CD4-positive, alpha-beta T cell treated with Interleukin-17A for 1 hour (primary cell): Measurements from ENCODE around the gene KNTC1.
"Not testable (repeated sequence)": the region's sequence is repeated elsewhere in the genome, so short reads cannot be mapped to it uniquely, and the experiment has no call there.

Experiments used
- DNase-seq: peaks from one replicate; pipeline ENCODE4 v3.0.0-alpha.2; 2020

Gene KNTC1

GRCh38 chr12:122506393-122506938 lies 20.6 kb upstream of the KNTC1 start:
- DNase-seq = no peak

- no peak for DNase-seq
Observed at GRCh38 chr12:122508163-122508562, 18.9 kb upstream of the KNTC1 start.

GRCh38 chr12:122513028-122513427 lies 14.0 kb upstream of the KNTC1 start:
- not testable (repeated sequence) for DNase-seq

- DNase-seq = no peak
Observed at GRCh38 chr12:122513660-122514059, 13.4 kb upstream of the KNTC1 start.

GRCh38 chr12:122515275-122515674 lies 11.8 kb upstream of the KNTC1 start:
- DNase-seq = no peak

GRCh38 chr12:122516544-122517361 lies 10.3 kb upstream of the KNTC1 start:
- no peak for DNase-seq

GRCh38 chr12:122517877-122518276 lies 9.2 kb upstream of the KNTC1 start:
- DNase-seq = no peak

GRCh38 chr12:122518908-122519307 lies 8.1 kb upstream of the KNTC1 start:
- no peak for DNase-seq

- no peak for DNase-seq
Observed at GRCh38 chr12:122519418-122519817, 7.6 kb upstream of the KNTC1 start.

GRCh38 chr12:122520676-122521075 lies 6.4 kb upstream of the KNTC1 start:
- no peak for DNase-seq

- DNase-seq = no peak
Observed at GRCh38 chr12:122523280-122523679, 3.8 kb upstream of the KNTC1 start.

- DNase-seq = no peak
Observed at GRCh38 chr12:122523846-122524718, 3.0 kb upstream of the KNTC1 start.

- peak; percentile 43 for DNase-seq
Observed at GRCh38 chr12:122527478-122527944, 462 bp downstream of the KNTC1 start.

GRCh38 chr12:122528582-122528981 lies 1.5 kb downstream of the KNTC1 start:
- no peak for DNase-seq

- DNase-seq = no peak
Observed at GRCh38 chr12:122528992-122529391, 1.9 kb downstream of the KNTC1 start.

- DNase-seq = no peak
Observed at GRCh38 chr12:122533856-122534255, 6.8 kb downstream of the KNTC1 start.

GRCh38 chr12:122537021-122537420 lies 10.0 kb downstream of the KNTC1 start:
- DNase-seq = no peak

- DNase-seq = no peak
Observed at GRCh38 chr12:122538496-122538895, 11.4 kb downstream of the KNTC1 start.

GRCh38 chr12:122544537-122544936 lies 17.5 kb downstream of the KNTC1 start:
- DNase-seq = no peak

GRCh38 chr12:122545855-122546254 lies 18.8 kb downstream of the KNTC1 start:
- DNase-seq = no peak

GRCh38 chr12:122547330-122547729 lies 20.3 kb downstream of the KNTC1 start:
- no peak for DNase-seq

GRCh38 chr12:122558745-122559641 lies 31.9 kb downstream of the KNTC1 start:
- no peak for DNase-seq
